ENCODE data around the gene SRMS.

The SRMS gene

DNA sequence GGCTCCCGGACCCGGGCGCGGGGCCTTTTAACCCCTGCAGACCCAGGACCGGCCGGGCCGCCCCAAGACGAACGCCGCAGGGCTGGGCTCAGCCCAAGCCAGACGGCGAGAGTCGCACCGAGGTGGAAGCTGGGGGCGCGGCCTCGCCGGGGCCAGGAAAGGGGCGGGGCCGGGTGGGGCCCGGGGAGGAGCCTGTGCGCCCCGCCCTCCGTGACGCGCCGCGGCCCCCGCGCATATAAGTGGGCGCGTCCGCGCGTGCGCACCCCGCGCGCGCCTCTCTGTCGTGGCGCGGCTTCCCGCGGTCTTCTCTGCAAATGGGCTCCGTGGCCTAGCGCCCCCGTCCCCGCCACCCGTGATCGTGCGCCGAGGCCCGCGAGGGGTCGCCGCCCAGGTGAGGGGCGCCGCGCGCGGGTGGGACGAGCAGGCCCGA, 27.0 kb downstream of the SRMS start, which contains the start of gene PPDPF:
PPDPF (plus strand) TSS at position 262 of the 430 bp plus-strand sequence. CDS start 544 bp downstream, outside the sequence.
- H3K36me3 ChIP-seq (ENCODE audit: low read length), result peaks cover 3% of the 10 kb centered on the region; the same call in 1 of the 2 replicates
- H3K4me3 ChIP-seq (ENCODE audit: insufficient read depth, low read length, poor library complexity, severe bottlenecking), result peak within 1 kb of the TSS; percentile 79
- no peaks in the 10 kb centered on the region for H3K9me2 ChIP-seq (replicated peaks; ENCODE audit: insufficient read depth, low read length)
- no peaks in the 10 kb centered on the region for H3K79me2 ChIP-seq (ENCODE audit: insufficient read depth, low read length)
- H3K27ac ChIP-seq (ENCODE audit: low read depth, low read length), result peak within 1 kb of the TSS; percentile 25; the same call in 1 of the 2 replicates
- H3K9ac ChIP-seq (ENCODE audit: low read length), result peak within 1 kb of the TSS; percentile 67
- H3K9me3 ChIP-seq (ENCODE audit: insufficient read depth, low read length), result no peaks in the 10 kb centered on the region
- no peaks in the 10 kb centered on the region for H4K20me1 ChIP-seq (ENCODE audit: low read depth, low read length)
- 0 out of 2 replicates have a peak, but pooled peaks cover 3% of the 10 kb centered on the region for H3F3A ChIP-seq (ENCODE audit: insufficient read depth)
- no peaks in the 10 kb centered on the region for H3K27me3 ChIP-seq (ENCODE audit: low read length)
- TF ChIP-seq, protein P1, sequence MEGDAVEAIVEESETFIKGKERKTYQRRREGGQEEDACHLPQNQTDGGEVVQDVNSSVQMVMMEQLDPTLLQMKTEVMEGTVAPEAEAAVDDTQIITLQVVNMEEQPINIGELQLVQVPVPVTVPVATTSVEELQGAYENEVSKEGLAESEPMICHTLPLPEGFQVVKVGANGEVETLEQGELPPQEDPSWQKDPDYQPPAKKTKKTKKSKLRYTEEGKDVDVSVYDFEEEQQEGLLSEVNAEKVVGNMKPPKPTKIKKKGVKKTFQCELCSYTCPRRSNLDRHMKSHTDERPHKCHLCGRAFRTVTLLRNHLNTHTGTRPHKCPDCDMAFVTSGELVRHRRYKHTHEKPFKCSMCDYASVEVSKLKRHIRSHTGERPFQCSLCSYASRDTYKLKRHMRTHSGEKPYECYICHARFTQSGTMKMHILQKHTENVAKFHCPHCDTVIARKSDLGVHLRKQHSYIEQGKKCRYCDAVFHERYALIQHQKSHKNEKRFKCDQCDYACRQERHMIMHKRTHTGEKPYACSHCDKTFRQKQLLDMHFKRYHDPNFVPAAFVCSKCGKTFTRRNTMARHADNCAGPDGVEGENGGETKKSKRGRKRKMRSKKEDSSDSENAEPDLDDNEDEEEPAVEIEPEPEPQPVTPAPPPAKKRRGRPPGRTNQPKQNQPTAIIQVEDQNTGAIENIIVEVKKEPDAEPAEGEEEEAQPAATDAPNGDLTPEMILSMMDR (IDR thresholded peaks at IDR 0.05; ENCODE audit: insufficient read depth, low read length, poor library complexity, severe bottlenecking), result no peak
- TF ChIP-seq EZH2phosphoT487 (conservative IDR thresholded peaks at IDR 0.05; ENCODE audit: low read length), result no peak
- H2AFZ ChIP-seq (ENCODE audit: low read depth, low read length, severe bottlenecking), result peak within 1 kb of the TSS; percentile 99
- peak within 1 kb of the TSS; percentile 72 for H3K4me2 ChIP-seq (ENCODE audit: low read depth, low read length, poor library complexity, severe bottlenecking)

DNA sequence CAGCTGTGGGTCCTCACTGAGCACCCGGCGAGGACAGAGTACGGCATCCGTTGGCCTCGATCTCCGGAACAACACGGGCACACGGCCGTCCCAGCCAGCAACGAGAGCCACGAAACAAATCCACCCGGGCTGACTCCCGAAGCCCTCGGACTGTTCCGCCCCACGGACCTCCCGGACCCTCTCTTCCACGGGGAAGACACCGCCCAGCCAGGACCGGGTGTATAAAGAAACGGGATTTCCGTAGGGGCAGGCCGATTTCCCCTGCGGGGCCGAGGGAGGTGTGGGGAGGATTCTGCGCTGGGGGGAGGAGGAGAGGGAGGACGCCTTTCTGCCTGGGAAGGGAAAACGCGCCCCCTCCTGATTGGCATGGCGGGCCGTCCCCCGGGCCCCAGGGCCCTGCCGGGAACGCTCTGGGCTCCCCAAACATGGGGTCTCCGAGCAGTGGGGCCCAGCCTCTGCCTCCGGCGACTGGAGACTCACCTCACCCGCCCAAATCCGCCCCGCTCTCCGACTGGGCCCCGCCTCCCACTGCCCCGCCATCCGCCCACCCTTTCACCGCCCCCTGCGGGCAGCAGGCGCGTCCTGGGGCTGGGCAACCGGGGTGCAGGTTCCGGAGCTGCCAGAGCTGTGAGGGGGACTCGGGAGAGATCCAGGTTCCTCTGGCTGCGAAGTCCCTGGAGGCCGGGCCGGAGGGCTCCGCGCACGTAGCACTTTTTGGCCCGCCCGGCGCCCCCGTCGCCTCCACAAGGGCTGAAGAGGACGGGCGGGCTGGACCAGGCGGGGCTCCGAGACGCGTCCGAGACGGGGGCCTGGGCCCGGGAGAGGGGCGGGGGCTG, 27.7 kb downstream of the SRMS start:
- Histone ChIP-seq H3F3A (ENCODE audit: insufficient read depth) (no peaks in the 10 kb centered on the region), H3K9me2 (replicated peaks; ENCODE audit: insufficient read depth, low read length) (no peaks in the 10 kb centered on the region), H3K27me3 (ENCODE audit: low read length) (no peaks in the 10 kb centered on the region), H4K20me1 (ENCODE audit: low read depth, low read length) (no peaks in the 10 kb centered on the region), H3K9ac (ENCODE audit: low read length) (peak overlapping the region; percentile 67), H3K79me2 (ENCODE audit: insufficient read depth, low read length) (no peaks in the 10 kb centered on the region), H3K9me3 (ENCODE audit: insufficient read depth, low read length) (no peaks in the 10 kb centered on the region), H3K4me3 (ENCODE audit: insufficient read depth, low read length, poor library complexity, severe bottlenecking) (peak overlapping the region; percentile 79), H2AFZ (ENCODE audit: low read depth, low read length, severe bottlenecking) (peak overlapping the region; percentile 99), H3K27ac (ENCODE audit: low read depth, low read length) (no peak overlapping the region), H3K36me3 (ENCODE audit: low read length) (peaks cover 3% of the 10 kb centered on the region; the same call in 1 of the 2 replicates), H3K4me2 (ENCODE audit: low read depth, low read length, poor library complexity, severe bottlenecking) (peak overlapping the region; percentile 72)
- no peak for TF ChIP-seq EZH2phosphoT487 (conservative IDR thresholded peaks at IDR 0.05; ENCODE audit: low read length)
- TF ChIP-seq, protein P1 (IDR thresholded peaks at IDR 0.05; ENCODE audit: insufficient read depth, low read length, poor library complexity, severe bottlenecking), result peak; percentile 22

DNA sequence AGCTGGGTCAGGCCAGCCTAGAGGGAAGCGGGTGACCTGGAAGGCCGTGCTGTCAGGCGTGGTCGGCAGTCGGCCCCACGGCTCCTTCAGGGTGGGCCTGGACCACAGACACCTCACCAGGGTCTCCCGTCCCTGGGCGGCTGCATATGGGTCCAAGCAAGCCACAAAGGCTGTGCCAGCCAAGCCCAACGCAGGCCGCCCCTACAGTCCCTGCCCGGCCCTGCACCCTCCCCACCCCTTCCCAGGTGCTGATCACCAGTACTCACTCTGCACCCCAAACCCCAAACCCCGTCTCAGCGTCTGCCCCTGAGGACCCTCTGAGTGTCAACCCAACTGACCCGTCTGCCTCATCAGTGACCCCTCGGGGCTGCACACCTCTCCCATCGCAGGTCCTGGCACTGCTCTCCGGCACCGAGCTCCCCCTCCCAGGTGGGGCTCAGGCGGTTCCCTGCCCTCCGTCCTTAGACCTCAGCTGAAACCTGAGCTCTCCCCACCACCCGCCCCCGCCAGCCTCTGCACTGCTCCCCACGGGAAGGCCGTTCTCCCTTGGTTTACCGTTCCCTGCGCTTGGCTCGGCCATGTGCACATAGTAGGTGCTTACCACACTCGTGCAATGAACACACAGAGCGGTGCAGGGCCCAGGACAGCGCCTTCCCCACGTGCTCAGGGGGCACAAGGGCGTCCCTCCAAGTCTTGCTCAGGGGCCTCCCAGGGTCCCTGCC, 28.4 kb downstream of the SRMS start:
- Histone ChIP-seq H3K27ac (ENCODE audit: low read depth, low read length) (no peak overlapping the region), H2AFZ (ENCODE audit: low read depth, low read length, severe bottlenecking) (no peak overlapping the region), H3K36me3 (ENCODE audit: low read length) (peaks cover 3% of the 10 kb centered on the region; the same call in 1 of the 2 replicates), H3K4me3 (ENCODE audit: insufficient read depth, low read length, poor library complexity, severe bottlenecking) (no peak overlapping the region), H3K4me2 (ENCODE audit: low read depth, low read length, poor library complexity, severe bottlenecking) (no peak overlapping the region), H3K27me3 (ENCODE audit: low read length) (no peaks in the 10 kb centered on the region), H3K9me2 (replicated peaks; ENCODE audit: insufficient read depth, low read length) (no peaks in the 10 kb centered on the region), H3K9ac (ENCODE audit: low read length) (no peak overlapping the region), H3K79me2 (ENCODE audit: insufficient read depth, low read length) (no peaks in the 10 kb centered on the region), H4K20me1 (ENCODE audit: low read depth, low read length) (no peaks in the 10 kb centered on the region), H3K9me3 (ENCODE audit: insufficient read depth, low read length) (no peaks in the 10 kb centered on the region), H3F3A (ENCODE audit: insufficient read depth) (no peaks in the 10 kb centered on the region)
- TF ChIP-seq, protein P1 (IDR thresholded peaks at IDR 0.05; ENCODE audit: insufficient read depth, low read length, poor library complexity, severe bottlenecking), result no peak
- TF ChIP-seq EZH2phosphoT487 (conservative IDR thresholded peaks at IDR 0.05; ENCODE audit: low read length), result no peak

Measured in SU-DHL-6 (cell line).